ENCODE data around the gene PLCXD1.

Gene PLCXD1

DNA sequence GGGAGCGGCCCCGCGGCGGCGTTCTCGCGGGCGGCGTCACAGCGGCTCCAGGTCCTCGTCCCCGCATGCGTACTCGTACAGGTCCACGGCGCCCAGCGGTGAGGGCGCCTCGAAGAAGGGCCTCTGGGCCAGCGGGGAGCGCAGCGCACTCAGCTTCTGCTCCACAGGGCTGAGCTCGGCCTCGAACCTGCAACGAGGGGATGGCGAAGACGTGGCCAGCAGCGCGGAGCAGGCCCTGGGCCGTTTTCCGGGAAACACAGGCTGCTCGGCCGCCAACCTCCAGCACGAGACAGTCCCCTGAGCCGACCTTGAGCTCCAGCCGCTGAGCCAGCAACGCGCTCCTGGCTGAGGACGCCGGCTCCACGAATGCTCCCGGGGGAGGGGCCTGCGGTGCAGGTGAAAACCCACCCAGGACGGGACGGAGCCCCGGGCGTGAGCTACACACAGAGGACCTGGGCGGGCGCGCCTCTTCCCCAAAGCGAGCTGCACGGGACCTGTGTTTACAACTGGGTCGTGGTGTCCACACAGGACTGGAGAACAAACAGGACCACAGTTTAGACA is 53.2 kb downstream of the PLCXD1 start:
- ChIA-PET CTCF (no interaction called here), POLR2A (no interaction called here)
- TF ChIP-seq FOXM1 (IDR thresholded peaks at IDR 0.05; ENCODE audit: borderline replicate concordance) = no peak
- no peak for TF ChIP-seq ZNF384 (IDR thresholded peaks at IDR 0.05)
- TF ChIP-seq SP1 (IDR thresholded peaks at IDR 0.05) = no peak
- TF ChIP-seq, protein P1, sequence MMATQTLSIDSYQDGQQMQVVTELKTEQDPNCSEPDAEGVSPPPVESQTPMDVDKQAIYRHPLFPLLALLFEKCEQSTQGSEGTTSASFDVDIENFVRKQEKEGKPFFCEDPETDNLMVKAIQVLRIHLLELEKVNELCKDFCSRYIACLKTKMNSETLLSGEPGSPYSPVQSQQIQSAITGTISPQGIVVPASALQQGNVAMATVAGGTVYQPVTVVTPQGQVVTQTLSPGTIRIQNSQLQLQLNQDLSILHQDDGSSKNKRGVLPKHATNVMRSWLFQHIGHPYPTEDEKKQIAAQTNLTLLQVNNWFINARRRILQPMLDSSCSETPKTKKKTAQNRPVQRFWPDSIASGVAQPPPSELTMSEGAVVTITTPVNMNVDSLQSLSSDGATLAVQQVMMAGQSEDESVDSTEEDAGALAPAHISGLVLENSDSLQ (IDR thresholded peaks at IDR 0.05) = no peak
- TF ChIP-seq ELF4 (IDR thresholded peaks at IDR 0.05) = no peak
- TF ChIP-seq BHLHE40 (IDR thresholded peaks at IDR 0.05; ENCODE audit: borderline replicate concordance) = no peak
- no peak for TF ChIP-seq NFRKB (IDR thresholded peaks at IDR 0.05)
- no peak for TF ChIP-seq LEF1 (IDR thresholded peaks at IDR 0.05; ENCODE audit: borderline replicate concordance)
- no peak for TF ChIP-seq ARNT (IDR thresholded peaks at IDR 0.05)
- TF ChIP-seq TARDBP (IDR thresholded peaks at IDR 0.05) = no peak
- DNase-seq (ENCODE audit: extremely low spot score) = no peak

DNA sequence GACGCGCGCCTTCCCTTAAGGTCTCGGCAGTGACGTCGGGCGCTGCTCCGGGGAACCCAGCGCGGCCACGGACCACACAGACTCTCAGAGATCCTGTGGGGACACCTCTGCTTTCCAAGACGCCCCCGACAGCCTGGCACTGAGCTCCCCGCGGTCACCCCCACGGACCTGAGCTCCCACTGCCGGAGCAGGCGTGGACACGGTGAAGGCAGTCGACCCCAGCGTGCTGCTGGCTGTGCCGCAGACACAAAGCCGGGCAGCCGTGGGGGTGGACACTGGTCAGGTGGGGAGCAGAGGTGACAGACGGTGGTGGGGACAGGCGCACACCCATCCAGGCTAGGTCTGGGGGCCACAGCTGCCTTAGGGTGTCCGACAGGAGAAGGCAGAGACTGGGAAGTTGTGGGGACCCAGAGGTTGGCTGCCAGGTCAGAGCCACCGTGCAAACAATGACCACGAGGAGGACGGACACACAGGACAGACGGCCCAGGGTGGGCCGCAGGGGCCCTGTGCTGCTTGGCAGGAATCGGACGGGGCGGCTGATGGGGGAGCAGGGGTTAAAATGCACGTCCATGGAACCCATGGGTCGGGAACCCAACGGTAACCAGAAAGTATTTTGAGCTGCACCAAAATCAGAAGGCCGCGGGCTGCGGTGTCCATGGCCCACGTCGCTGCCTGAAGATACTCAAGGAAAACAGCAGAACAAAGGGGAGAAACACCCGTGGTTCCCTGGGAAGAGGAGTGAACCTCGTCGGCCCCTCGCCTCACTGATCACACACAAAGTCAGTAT is 54.0 kb downstream of the PLCXD1 start:
- POLR2A ChIA-PET = no interaction called here
- TF ChIP-seq BHLHE40 (IDR thresholded peaks at IDR 0.05; ENCODE audit: borderline replicate concordance) (no peak), ZNF384 (IDR thresholded peaks at IDR 0.05) (no peak), ARNT (IDR thresholded peaks at IDR 0.05) (no peak), FOXK2 (IDR thresholded peaks at IDR 0.05) (no peak), FOXA1 (IDR thresholded peaks at IDR 0.05) (no peak), HDGF (IDR thresholded peaks at IDR 0.05; ENCODE audit: borderline replicate concordance) (no peak), SUZ12 (IDR thresholded peaks at IDR 0.05) (no peak), L3MBTL2 (conservative IDR thresholded peaks at IDR 0.05) (no peak), FOXM1 (IDR thresholded peaks at IDR 0.05; ENCODE audit: borderline replicate concordance) (no peak)
- no peak for DNase-seq (ENCODE audit: extremely low spot score)
- CTCF ChIA-PET = no interaction called here

DNA sequence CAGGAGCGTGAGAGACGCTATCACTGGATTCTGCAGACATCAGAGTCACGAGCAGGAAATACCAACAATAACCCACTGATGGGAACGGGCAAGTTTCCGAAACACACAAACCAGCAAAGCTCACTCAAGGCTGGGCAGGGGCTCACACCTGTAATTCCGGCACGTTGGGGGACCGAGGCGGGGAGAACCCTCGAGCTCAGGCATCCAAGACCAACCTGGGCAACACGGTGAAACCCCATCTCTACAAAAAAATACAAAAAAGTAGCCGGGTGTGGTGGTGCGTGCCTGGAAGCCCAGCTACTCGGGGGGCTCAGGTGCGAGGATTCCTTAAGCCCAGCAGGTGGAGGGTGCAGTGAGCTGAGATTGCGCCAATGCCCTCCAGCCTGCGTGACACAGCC is 54.6 kb downstream of the PLCXD1 start:
- no peak for DNase-seq (ENCODE audit: extremely low spot score)
- CTCF ChIA-PET = no interaction called here
- POLR2A ChIA-PET = no interaction called here
- TF ChIP-seq CTBP1 (IDR thresholded peaks at IDR 0.05; ENCODE audit: borderline replicate concordance) (no peak), ELF4 (IDR thresholded peaks at IDR 0.05) (no peak), FOXA1 (IDR thresholded peaks at IDR 0.05) (no peak), ARNT (IDR thresholded peaks at IDR 0.05) (no peak), L3MBTL2 (conservative IDR thresholded peaks at IDR 0.05) (no peak), LEF1 (IDR thresholded peaks at IDR 0.05; ENCODE audit: borderline replicate concordance) (no peak), BHLHE40 (IDR thresholded peaks at IDR 0.05; ENCODE audit: borderline replicate concordance) (no peak), TARDBP (IDR thresholded peaks at IDR 0.05) (no peak), FOXK2 (IDR thresholded peaks at IDR 0.05) (no peak), SUZ12 (IDR thresholded peaks at IDR 0.05) (no peak), HDGF (IDR thresholded peaks at IDR 0.05; ENCODE audit: borderline replicate concordance) (no peak)
- TF ChIP-seq, protein P1 (IDR thresholded peaks at IDR 0.05) = no peak

DNA sequence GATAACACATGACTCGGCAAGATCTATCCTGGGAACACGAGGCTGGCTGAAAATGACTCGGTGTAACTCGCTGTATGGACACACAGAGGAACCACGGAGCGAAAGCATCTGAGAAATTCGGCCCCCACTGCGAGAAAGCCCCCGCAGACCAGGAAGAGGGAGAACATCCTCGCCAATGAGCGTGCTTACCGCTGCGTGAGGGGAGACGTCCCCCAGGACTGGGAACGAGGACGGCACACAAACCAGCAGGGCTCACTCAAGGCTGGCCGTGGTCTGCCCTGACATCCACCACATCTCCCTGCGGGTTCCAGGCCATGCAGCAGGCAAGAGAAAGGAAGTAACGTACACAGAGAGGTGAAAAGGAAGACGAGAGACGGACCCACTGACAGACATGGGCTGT is 55.0 kb downstream of the PLCXD1 start:
- no peak for TF ChIP-seq SP1 (IDR thresholded peaks at IDR 0.05)
- TF ChIP-seq FOXM1 (IDR thresholded peaks at IDR 0.05; ENCODE audit: borderline replicate concordance) = no peak
- no peak for TF ChIP-seq LEF1 (IDR thresholded peaks at IDR 0.05; ENCODE audit: borderline replicate concordance)
- TF ChIP-seq FOXK2 (IDR thresholded peaks at IDR 0.05) = no peak
- no peak for TF ChIP-seq ELF4 (IDR thresholded peaks at IDR 0.05)
- TF ChIP-seq, protein P1 (IDR thresholded peaks at IDR 0.05) = no peak
- no peak for TF ChIP-seq BHLHE40 (IDR thresholded peaks at IDR 0.05; ENCODE audit: borderline replicate concordance)
- TF ChIP-seq ARNT (IDR thresholded peaks at IDR 0.05) = no peak
- TF ChIP-seq L3MBTL2 (conservative IDR thresholded peaks at IDR 0.05) = no peak
- no peak for TF ChIP-seq CTBP1 (IDR thresholded peaks at IDR 0.05; ENCODE audit: borderline replicate concordance)
- TF ChIP-seq HDGF (IDR thresholded peaks at IDR 0.05; ENCODE audit: borderline replicate concordance) = no peak
- no peak for TF ChIP-seq TARDBP (IDR thresholded peaks at IDR 0.05)
- TF ChIP-seq NFRKB (IDR thresholded peaks at IDR 0.05) = no peak
- TF ChIP-seq ZNF384 (IDR thresholded peaks at IDR 0.05) = no peak
- TF ChIP-seq FOXA1 (IDR thresholded peaks at IDR 0.05) = no peak
- TF ChIP-seq SUZ12 (IDR thresholded peaks at IDR 0.05) = no peak
- no peak for DNase-seq (ENCODE audit: extremely low spot score)
- POLR2A ChIA-PET = no interaction called here
- CTCF ChIA-PET = no interaction called here

DNA sequence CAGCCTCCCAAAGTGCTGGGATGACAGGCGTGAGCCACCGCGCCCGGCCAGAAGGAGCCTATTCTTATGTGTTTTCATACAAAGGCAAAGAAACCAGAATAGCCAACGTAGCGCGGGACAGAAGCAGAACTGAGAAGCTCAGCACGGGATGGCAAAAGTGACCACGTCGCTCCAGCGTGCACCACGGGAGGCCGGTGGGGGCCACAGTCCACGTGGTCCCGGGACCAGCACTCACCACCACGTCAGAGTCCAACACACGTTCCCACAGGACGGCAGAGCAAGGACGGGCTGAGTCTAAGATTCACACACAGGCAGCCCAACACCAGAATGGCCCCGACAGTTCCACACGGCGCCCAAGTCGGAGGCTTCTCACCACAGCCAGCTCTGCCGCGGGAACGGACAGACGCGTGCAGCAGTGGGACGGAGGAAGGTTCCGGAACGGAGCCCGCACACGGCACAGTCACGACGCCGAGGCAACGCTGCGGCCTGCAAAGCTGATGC is 56.2 kb downstream of the PLCXD1 start:
- no peak for TF ChIP-seq FOXA1 (IDR thresholded peaks at IDR 0.05)
- TF ChIP-seq, protein P1 (IDR thresholded peaks at IDR 0.05) = no peak
- no peak for TF ChIP-seq NFRKB (IDR thresholded peaks at IDR 0.05)
- TF ChIP-seq L3MBTL2 (conservative IDR thresholded peaks at IDR 0.05) = no peak
- TF ChIP-seq ARNT (IDR thresholded peaks at IDR 0.05) = no peak
- no peak for TF ChIP-seq LEF1 (IDR thresholded peaks at IDR 0.05; ENCODE audit: borderline replicate concordance)
- no peak for TF ChIP-seq TARDBP (IDR thresholded peaks at IDR 0.05)
- no peak for TF ChIP-seq FOXM1 (IDR thresholded peaks at IDR 0.05; ENCODE audit: borderline replicate concordance)
- TF ChIP-seq BHLHE40 (IDR thresholded peaks at IDR 0.05; ENCODE audit: borderline replicate concordance) = no peak
- TF ChIP-seq SUZ12 (IDR thresholded peaks at IDR 0.05) = no peak
- TF ChIP-seq CTBP1 (IDR thresholded peaks at IDR 0.05; ENCODE audit: borderline replicate concordance) = no peak
- TF ChIP-seq SP1 (IDR thresholded peaks at IDR 0.05) = no peak
- no peak for TF ChIP-seq HDGF (IDR thresholded peaks at IDR 0.05; ENCODE audit: borderline replicate concordance)
- no peak for TF ChIP-seq ZNF384 (IDR thresholded peaks at IDR 0.05)
- TF ChIP-seq FOXK2 (IDR thresholded peaks at IDR 0.05) = no peak
- TF ChIP-seq ELF4 (IDR thresholded peaks at IDR 0.05) = no peak
- CTCF ChIA-PET = no interaction called here
- POLR2A ChIA-PET = no interaction called here
- no peak for DNase-seq (ENCODE audit: extremely low spot score)
